RWPE1 (cell line): ENCODE results near the gene PANK1.

ENCODE experiments used
- CTCF ChIA-PET: fragments of 350-600 bp; sonication (Branson Sonifier 250); formaldehyde crosslinking; extraction: SDS; loops from one replicate; lab custom pipeline; 2021; lab: Yijun Ruan, JAX
- POLR2A ChIA-PET: fragments of 400-600 bp; formaldehyde crosslinking; extraction: SDS; loops from one replicate; lab custom pipeline; 2020; ENCODE audit warnings: antibody characterized with exemption; ENCODE audit not compliant: low non-redundant PET; lab: Yijun Ruan, JAX
- DNase-seq: peaks from one replicate; pipeline ENCODE4 v3.0.0; 2012; ENCODE audit warnings: low spot score
- H3K27ac ChIP-seq: fragments of 450-650 bp; 2 replicates; pipeline ENCODE4 v1.5.1; 2017
- CTCF ChIP-seq: fragments of 450-650 bp; conservative IDR thresholded peaks from 2 replicates; pipeline ENCODE4 v1.5.1; 2017; ENCODE audit warnings: low read depth, mild to moderate bottlenecking

The PANK1 gene

GRCh38 chr10:89659143-89660131, 14.4 kb upstream of the PANK1 start:
- no peak for DNase-seq
- H3K27ac ChIP-seq = no peak overlapping the region
- ChIA-PET POLR2A (no interaction called here), CTCF (interaction anchor here (0.6 kb wide), 2 partner anchors 30 to 140 kb away, joined by 4 read pairs; no protein-coding TSS in a partner anchor)
- TF ChIP-seq CTCF = no peak

- H3K27ac ChIP-seq = no peak overlapping the region
- TF ChIP-seq CTCF = no peak
- CTCF ChIA-PET = no interaction called here
- DNase-seq = no peak
- POLR2A ChIA-PET = no interaction called here
Observed at GRCh38 chr10:89657302-89657701, 12.3 kb upstream of the PANK1 start.

DNA sequence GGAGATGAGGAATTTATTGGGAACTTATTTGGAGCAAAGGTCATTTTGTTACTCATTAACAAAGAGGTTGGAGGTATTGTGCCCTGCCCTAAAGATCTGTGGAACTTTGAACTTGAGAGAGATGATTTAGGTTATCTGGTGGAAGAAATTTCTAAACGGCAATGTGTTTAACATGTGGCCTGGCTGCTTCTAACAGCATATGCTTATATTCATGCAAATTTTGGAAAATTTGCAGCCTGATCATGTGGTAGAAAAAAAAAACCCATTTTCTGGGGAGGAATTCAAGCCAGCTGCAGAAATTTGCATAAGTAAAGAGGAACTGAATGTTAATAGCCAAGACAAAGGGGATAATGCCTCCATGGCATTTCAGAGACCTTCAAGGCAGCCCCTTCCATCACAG, 10.7 kb upstream of the PANK1 start:
- TF ChIP-seq CTCF = no peak
- ChIA-PET POLR2A (no interaction called here), CTCF (no interaction called here)
- no peak overlapping the region for H3K27ac ChIP-seq
- no peak for DNase-seq

- no peak overlapping the region for H3K27ac ChIP-seq
- CTCF ChIA-PET = interaction anchor here (0.7 kb wide), 1 partner anchor 80 kb away, joined by 3 read pairs; no protein-coding TSS in a partner anchor
- TF ChIP-seq CTCF = no peak
- POLR2A ChIA-PET = no interaction called here
- no peak for DNase-seq
Observed at GRCh38 chr10:89653410-89653869, 8.4 kb upstream of the PANK1 start.

GRCh38 chr10:89652806-89653370, 7.8 kb upstream of the PANK1 start:
- DNase-seq = no peak
- CTCF ChIA-PET = no interaction called here
- H3K27ac ChIP-seq = no peak overlapping the region
- POLR2A ChIA-PET = no interaction called here
- TF ChIP-seq CTCF = no peak

- ChIA-PET POLR2A (no interaction called here), CTCF (no interaction called here)
- no peak for TF ChIP-seq CTCF
- DNase-seq = no peak
- no peak overlapping the region for H3K27ac ChIP-seq
Observed at GRCh38 chr10:89651916-89652573, 7.0 kb upstream of the PANK1 start.
